Astrocyte (in vitro differentiated cells and primary cell): Measurements from ENCODE around the gene FHOD1. TPM values are rescaled to one million over a fixed set of nuclear protein-coding genes. Genes with fewer than 3 reads are reported as not detected.

Source experiments
- DNase-seq: peaks from one replicate; pipeline ENCODE4 v3.0.0-alpha.2; 2010; ENCODE audit warnings: low read depth
- FAIRE-seq: peaks from 2 replicates; lab custom pipeline; 2011; peaks lifted over from hg19 to GRCh38; lab: Jason Lieb, UNC
- H2AFZ ChIP-seq: 2 replicates; pipeline ENCODE4 v1.6.0; 2012; ENCODE audit warnings: low read depth, low read length, inconsistent platforms
- H3K27ac ChIP-seq: 2 replicates; pipeline ENCODE4 v1.5.1; 2011; ENCODE audit warnings: low read depth, low read length, inconsistent platforms
- H3K27me3 ChIP-seq: 2 replicates; pipeline ENCODE4 v1.6.0; 2011; ENCODE audit warnings: low read length, inconsistent platforms; ENCODE audit not compliant: insufficient read depth
- H3K36me3 ChIP-seq: 2 replicates; pipeline ENCODE4 v1.5.1; 2011; ENCODE audit warnings: low read length, inconsistent platforms; ENCODE audit not compliant: insufficient read depth
- H3K4me1 ChIP-seq: 2 replicates; pipeline ENCODE4 v1.5.1; 2011; ENCODE audit warnings: low read length, inconsistent platforms; ENCODE audit not compliant: insufficient read depth
- H3K4me2 ChIP-seq: 2 replicates; pipeline ENCODE4 v1.6.0; 2012; ENCODE audit warnings: low read length, inconsistent platforms
- H3K4me3 ChIP-seq: 2 replicates; pipeline ENCODE4 v1.5.1; 2011; ENCODE audit warnings: low read depth, mild to moderate bottlenecking, low read length, inconsistent platforms; ENCODE audit not compliant: insufficient read depth
- H3K79me2 ChIP-seq: 2 replicates; pipeline ENCODE4 v1.6.0; 2012; ENCODE audit warnings: mild to moderate bottlenecking, low read length, inconsistent platforms; ENCODE audit not compliant: insufficient read depth
- H3K9ac ChIP-seq: 2 replicates; pipeline ENCODE4 v1.6.0; 2012; ENCODE audit warnings: mild to moderate bottlenecking, low read length, inconsistent platforms
- H3K9me3 ChIP-seq: 2 replicates; pipeline ENCODE4 v1.5.1; 2012; ENCODE audit warnings: low read depth, mild to moderate bottlenecking, low read length, inconsistent platforms; ENCODE audit not compliant: insufficient read depth
- H4K20me1 ChIP-seq: 2 replicates; pipeline ENCODE4 v1.6.0; 2012; ENCODE audit warnings: low read length, inconsistent platforms; ENCODE audit not compliant: insufficient read depth
- H3K27ac Mint-ChIP-seq: one replicate; pipeline ENCODE4 v1.8.0; 2021; ENCODE audit warnings: mild to moderate bottlenecking, mixed read lengths; ENCODE audit not compliant: unreplicated experiment
- H3K27me3 Mint-ChIP-seq: one replicate; pipeline ENCODE4 v1.8.0; 2021; ENCODE audit warnings: low read depth, mixed read lengths; ENCODE audit not compliant: unreplicated experiment
- H3K36me3 Mint-ChIP-seq: one replicate; pipeline ENCODE4 v1.8.0; 2021; ENCODE audit warnings: low read depth, mixed read lengths; ENCODE audit not compliant: unreplicated experiment
- H3K4me1 Mint-ChIP-seq: one replicate; pipeline ENCODE4 v1.8.0; 2021; ENCODE audit warnings: low read depth, mixed read lengths; ENCODE audit not compliant: unreplicated experiment
- H3K4me3 Mint-ChIP-seq: one replicate; pipeline ENCODE4 v1.8.0; 2021; ENCODE audit warnings: mild to moderate bottlenecking, moderate library complexity, mixed read lengths; ENCODE audit not compliant: unreplicated experiment
- H3K9me3 Mint-ChIP-seq: one replicate; pipeline ENCODE4 v1.8.0; 2021; ENCODE audit warnings: mild to moderate bottlenecking, mixed read lengths; ENCODE audit not compliant: unreplicated experiment
- EZH2 ChIP-seq: IDR thresholded peaks from 2 replicates; pipeline ENCODE4 v1.6.1; 2012; ENCODE audit warnings: mild to moderate bottlenecking, low read length, inconsistent platforms; ENCODE audit not compliant: insufficient read depth
- total RNA-seq: library from RNA; stranded (reverse); gene quantifications from 2 replicates; pipeline ENCODE4 v1.2.1, GENCODE V29; 2021
- TF ChIP-seq, protein P1 (sequence below): IDR thresholded peaks from 2 replicates; pipeline ENCODE4 v1.5.1; 2011; ENCODE audit warnings: low read depth, mild to moderate bottlenecking, inconsistent platforms, low read length, moderate library complexity; ENCODE audit not compliant: insufficient read depth

The FHOD1 gene
- total RNA-seq, 1 donor from 2014 or later: 38.1 TPM

DNA sequence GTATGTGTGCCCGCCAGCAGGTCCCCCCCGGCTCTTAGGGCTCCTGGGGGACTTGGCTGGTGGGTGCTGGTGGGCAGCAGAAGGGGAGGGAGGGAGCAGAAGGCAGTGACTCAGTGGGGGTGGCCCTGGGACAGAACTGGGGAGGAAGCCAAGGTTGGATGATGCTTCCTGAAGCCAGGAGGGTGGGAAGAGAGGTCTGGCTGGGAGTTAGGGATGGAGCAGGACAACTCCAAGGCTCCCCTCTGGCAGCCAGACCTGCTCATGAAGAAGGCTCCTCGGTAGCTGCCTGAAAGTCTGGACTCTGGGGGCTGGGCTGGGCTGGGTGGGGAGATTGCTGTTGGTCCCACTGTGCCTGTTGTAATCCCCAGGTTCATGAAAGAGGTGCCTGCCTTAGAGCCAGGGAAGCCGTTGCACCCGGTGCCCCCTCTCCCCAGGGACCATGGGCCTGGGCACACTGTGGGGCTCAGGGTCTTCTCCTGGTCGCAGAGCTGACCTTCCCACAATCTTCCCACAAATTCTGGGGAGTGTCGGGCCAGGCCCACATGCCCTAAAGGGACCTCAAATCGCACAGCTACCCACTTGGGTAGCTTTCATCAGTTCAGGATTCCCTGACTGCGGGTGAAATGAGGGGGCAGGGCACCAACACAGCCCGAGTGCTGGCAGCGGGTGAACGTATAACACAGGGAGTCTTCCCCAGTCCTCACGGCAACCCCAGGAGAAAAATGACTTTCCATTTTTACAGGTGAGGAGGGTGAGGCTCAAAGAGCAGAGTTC is 30.9 kb upstream of the FHOD1 start:
- TF ChIP-seq, protein P1, sequence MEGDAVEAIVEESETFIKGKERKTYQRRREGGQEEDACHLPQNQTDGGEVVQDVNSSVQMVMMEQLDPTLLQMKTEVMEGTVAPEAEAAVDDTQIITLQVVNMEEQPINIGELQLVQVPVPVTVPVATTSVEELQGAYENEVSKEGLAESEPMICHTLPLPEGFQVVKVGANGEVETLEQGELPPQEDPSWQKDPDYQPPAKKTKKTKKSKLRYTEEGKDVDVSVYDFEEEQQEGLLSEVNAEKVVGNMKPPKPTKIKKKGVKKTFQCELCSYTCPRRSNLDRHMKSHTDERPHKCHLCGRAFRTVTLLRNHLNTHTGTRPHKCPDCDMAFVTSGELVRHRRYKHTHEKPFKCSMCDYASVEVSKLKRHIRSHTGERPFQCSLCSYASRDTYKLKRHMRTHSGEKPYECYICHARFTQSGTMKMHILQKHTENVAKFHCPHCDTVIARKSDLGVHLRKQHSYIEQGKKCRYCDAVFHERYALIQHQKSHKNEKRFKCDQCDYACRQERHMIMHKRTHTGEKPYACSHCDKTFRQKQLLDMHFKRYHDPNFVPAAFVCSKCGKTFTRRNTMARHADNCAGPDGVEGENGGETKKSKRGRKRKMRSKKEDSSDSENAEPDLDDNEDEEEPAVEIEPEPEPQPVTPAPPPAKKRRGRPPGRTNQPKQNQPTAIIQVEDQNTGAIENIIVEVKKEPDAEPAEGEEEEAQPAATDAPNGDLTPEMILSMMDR: peak; percentile 2
- no peak for TF ChIP-seq EZH2
- H3K4me3 ChIP-seq: peak overlapping the region; percentile 61
- H3K4me1 ChIP-seq: peaks cover 24% of the 10 kb centered on the region
- peak overlapping the region; percentile 75 for H3K9ac ChIP-seq
- H3K79me2 ChIP-seq: peaks cover 2% of the 10 kb centered on the region
- H3K36me3 ChIP-seq: no peaks in the 10 kb centered on the region
- H4K20me1 ChIP-seq: no peaks in the 10 kb centered on the region
- DNase-seq (peak; percentile 88), FAIRE-seq (no peak)
- H3K4me1 Mint-ChIP-seq: peaks cover 20% of the 10 kb centered on the region
- H3K4me3 Mint-ChIP-seq: no peak overlapping the region
- peak overlapping the region; percentile 96 for H3K27ac Mint-ChIP-seq
- H3K4me2 ChIP-seq: peak overlapping the region; percentile 82
- no peaks in the 10 kb centered on the region for H3K27me3 ChIP-seq
- H3K36me3 Mint-ChIP-seq: no peaks in the 10 kb centered on the region
- H3K9me3 Mint-ChIP-seq: peaks cover 3% of the 10 kb centered on the region
- H3K27ac ChIP-seq: peak overlapping the region; percentile 96
- peak overlapping the region; percentile 32 for H2AFZ ChIP-seq
- no peaks in the 10 kb centered on the region for H3K9me3 ChIP-seq
- H3K27me3 Mint-ChIP-seq: peaks cover 6% of the 10 kb centered on the region

DNA sequence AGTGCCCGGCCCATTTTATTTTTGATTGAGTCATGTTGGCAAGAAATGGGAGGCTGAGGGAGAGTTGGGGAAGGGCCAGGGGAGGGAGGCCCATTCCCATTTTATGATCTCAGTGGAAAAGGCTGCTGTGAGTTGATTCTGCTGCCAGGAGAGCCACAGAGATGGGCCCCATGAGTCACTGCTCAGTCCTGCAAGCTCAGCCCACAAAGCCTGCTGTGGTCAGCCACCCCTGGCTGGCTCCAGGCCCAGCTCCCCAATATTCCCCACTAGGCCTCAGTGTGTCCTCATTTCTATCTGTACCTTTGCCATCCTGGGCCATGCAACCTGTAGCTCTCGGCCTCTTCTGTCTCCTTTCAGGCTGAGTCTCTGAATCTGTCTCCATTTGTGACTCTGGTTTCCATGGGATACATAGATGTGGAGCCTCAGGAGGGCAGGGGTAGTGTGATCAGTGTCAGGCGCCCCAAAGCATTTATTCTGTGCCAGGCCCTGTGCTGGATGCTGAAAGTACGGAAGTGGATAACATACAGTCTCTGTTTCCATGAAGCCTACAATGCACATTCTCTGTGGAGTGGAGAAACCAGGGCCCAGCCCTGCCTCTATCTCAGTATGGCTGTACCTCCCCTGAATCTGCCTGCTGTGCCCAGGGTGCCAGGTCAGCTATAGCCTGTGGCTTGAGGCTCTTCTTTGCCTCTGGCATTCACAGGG is 30.2 kb upstream of the FHOD1 start:
- H3K4me1 ChIP-seq: peaks cover 24% of the 10 kb centered on the region
- H3K4me2 ChIP-seq: peak overlapping the region; percentile 82
- no peaks in the 10 kb centered on the region for H3K9me3 ChIP-seq
- DNase-seq (peak; percentile 99), FAIRE-seq (peak; percentile 99)
- Mint-ChIP-seq H3K27me3 (peaks cover 2% of the 10 kb centered on the region), H3K4me1 (peaks cover 16% of the 10 kb centered on the region), H3K36me3 (no peaks in the 10 kb centered on the region), H3K4me3 (no peak overlapping the region), H3K27ac (peak overlapping the region; percentile 96), H3K9me3 (no peaks in the 10 kb centered on the region)
- H3K36me3 ChIP-seq: no peaks in the 10 kb centered on the region
- peak overlapping the region; percentile 96 for H3K27ac ChIP-seq
- no peak for TF ChIP-seq EZH2
- TF ChIP-seq, protein P1: no peak
- H3K9ac ChIP-seq: peak overlapping the region; percentile 75
- no peak overlapping the region for H2AFZ ChIP-seq
- H4K20me1 ChIP-seq: no peaks in the 10 kb centered on the region
- H3K4me3 ChIP-seq: peak overlapping the region; percentile 35
- peaks cover 2% of the 10 kb centered on the region for H3K79me2 ChIP-seq
- H3K27me3 ChIP-seq: no peaks in the 10 kb centered on the region
